ENCODE data around the gene TUBA1B.

DNA sequence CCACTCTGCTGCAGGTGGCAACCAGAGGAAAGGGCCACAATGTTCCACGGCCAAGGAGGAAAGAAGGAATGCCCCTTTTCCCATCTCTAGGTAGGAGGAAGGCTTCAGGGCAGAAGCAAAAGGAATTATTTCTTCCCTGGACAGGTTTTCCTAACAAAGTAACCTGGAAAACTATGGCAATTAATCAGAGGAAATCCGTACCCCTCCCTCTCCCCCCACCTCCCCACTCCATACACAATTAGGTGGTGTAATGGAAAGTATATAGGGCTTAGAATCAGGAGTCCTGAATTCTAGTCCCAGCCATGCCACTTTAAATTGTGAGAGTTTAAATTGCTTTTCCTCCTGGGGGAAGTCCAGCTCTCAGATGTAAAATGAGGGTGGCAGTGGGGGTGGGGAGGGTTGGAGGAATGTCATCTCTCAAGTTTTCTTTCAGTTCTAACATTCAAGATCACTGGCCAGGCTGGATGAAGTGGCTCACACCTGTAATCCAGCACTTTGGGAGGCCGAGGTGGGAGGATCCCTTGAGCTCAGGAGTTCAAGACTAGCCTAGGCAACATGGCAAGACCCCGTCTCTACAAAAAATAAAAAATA is 38.3 kb downstream of the TUBA1B start:
- TF ChIP-seq POLR2A (IDR thresholded peaks at IDR 0.05; ENCODE audit: low read length) (no peak), GATA1 (IDR thresholded peaks at IDR 0.05; ENCODE audit: low read depth, low read length) (no peak)
